HepG2 (cell line): ENCODE data around the gene SEC24A. TPM values are rescaled to one million over a fixed set of nuclear protein-coding genes. Genes with fewer than 3 reads are reported as not detected.

Experiments
- ARID5B ChIP-seq: IDR thresholded peaks from 2 replicates; pipeline ENCODE4 v1.4.0; 2020; ENCODE audit warnings: mild to moderate bottlenecking, missing genetic modification reagents
- ASH2L ChIP-seq: fragments of 300-600, 200-600 bp; sonication (generic); IDR thresholded peaks from 2 replicates; pipeline ENCODE4 v1.7.0; 2017; ENCODE audit warnings: low read depth, mild to moderate bottlenecking, moderate library complexity, mixed read lengths, low read length; ENCODE audit not compliant: insufficient read length
- ATF2 ChIP-seq: sonication (generic); formaldehyde crosslinking; IDR thresholded peaks from 2 replicates; pipeline ENCODE4 v1.4.0; 2020; ENCODE audit warnings: missing genetic modification reagents
- BATF2 ChIP-seq: sonication (generic); formaldehyde crosslinking; IDR thresholded peaks from 2 replicates; pipeline ENCODE4 v1.8.0; 2022; ENCODE audit warnings: mild to moderate bottlenecking, missing genetic modification reagents, moderate library complexity
- CREM ChIP-seq, 2 experiments: sonication (generic) in 1 of 2; formaldehyde crosslinking in 1 of 2; IDR thresholded peaks; 2 replicates each; pipeline versions ENCODE4 v1.4.0 to v1.6.1; 2016 to 2020; ENCODE audit warnings: antibody characterized with exemption in 1 of 2, mild to moderate bottlenecking in 1 of 2, missing genetic modification reagents in 1 of 2
- CTCF ChIP-seq: sonication (generic); formaldehyde crosslinking; IDR thresholded peaks from 2 replicates; pipeline ENCODE4 v1.5.0; 2020; ENCODE audit warnings: mild to moderate bottlenecking, missing genetic modification reagents, moderate library complexity
- EP300 ChIP-seq, 3 experiments: sonication (generic) in 1 of 3; formaldehyde crosslinking in 1 of 3; IDR thresholded peaks; 2 replicates each; pipeline versions ENCODE4 v1.5.1 to v1.6.1; 2011 to 2020; ENCODE audit warnings: low read depth in 2 of 3, low read length in 2 of 3, borderline replicate concordance in 1 of 3, improper control_type of control experiment in 1 of 3, mild to moderate bottlenecking in 1 of 3, missing genetic modification reagents in 1 of 3, moderate library complexity in 1 of 3
- EZH2 ChIP-seq: conservative IDR thresholded peaks from 2 replicates; pipeline ENCODE4 v1.6.1; 2012; ENCODE audit warnings: mild to moderate bottlenecking, low read depth, low read length, moderate library complexity
- FOXA3 ChIP-seq: IDR thresholded peaks from 2 replicates; pipeline ENCODE4 v1.6.1; 2016; ENCODE audit warnings: missing genetic modification reagents, missing compliant biosample characterization
- HNF4G ChIP-seq, 2 experiments: sonication (generic) in 1 of 2; formaldehyde crosslinking in 1 of 2; IDR thresholded peaks; 2 replicates each; pipeline versions ENCODE4 v1.4.0 to v1.6.1; 2011 to 2020; ENCODE audit warnings: borderline replicate concordance in 2 of 2, low read depth in 2 of 2, mild to moderate bottlenecking in 2 of 2, low read length in 1 of 2, missing genetic modification reagents in 1 of 2, moderate library complexity in 1 of 2
- IKZF5 ChIP-seq: IDR thresholded peaks from 2 replicates; pipeline ENCODE4 v1.6.1; 2018; ENCODE audit warnings: missing genetic modification reagents, mild to moderate bottlenecking, missing compliant biosample characterization
- NR1H2 ChIP-seq: sonication (generic); formaldehyde crosslinking; IDR thresholded peaks from 2 replicates; pipeline ENCODE4 v1.8.1; 2022; ENCODE audit warnings: low read depth, missing genetic modification reagents, borderline replicate concordance
- TEAD3 ChIP-seq: optimal IDR thresholded peaks from 2 replicates; pipeline ENCODE3; 2016; ENCODE audit warnings: borderline replicate concordance
- THRA ChIP-seq: sonication (generic); formaldehyde crosslinking; IDR thresholded peaks from 2 replicates; pipeline ENCODE4 v1.4.0; 2020; ENCODE audit warnings: missing genetic modification reagents, borderline replicate concordance
- ZNF446 ChIP-seq: sonication (generic); formaldehyde crosslinking; IDR thresholded peaks from 2 replicates; pipeline ENCODE4 v1.5.0; 2020; ENCODE audit warnings: mild to moderate bottlenecking, missing genetic modification reagents
- polyA plus RNA-seq, 8 experiments: library from polyadenylated mRNA; depleted of rRNA in 3 of 8; stranded (reverse) in 7 of 8; unstranded in 1 of 8; fragments of >200 nt; fragmentation: Illumina TruSeq in 4 of 8; extraction: Trizol in 4 of 8; gene quantifications; 2 replicates each; pipeline versions ENCODE4 v1.2.1 to v1.2.3, GENCODE V29; 2011 to 2016; ENCODE audit warnings: low read depth in 4 of 8, missing spikeins in 1 of 8, mixed read lengths in 1 of 8; ENCODE audit not compliant: insufficient read depth in 1 of 8
- total RNA-seq, 5 experiments: library from RNA; depleted of rRNA; stranded (reverse); fragments of >200 nt; fragmentation: Illumina TruSeq; extraction: Trizol; gene quantifications; 2 replicates each; pipeline ENCODE4 v1.2.3, GENCODE V29; 2016; ENCODE audit warnings: low read depth in 1 of 5

SEC24A gene
- total and polyA plus RNA-seq, 2 of the 13 experiments (the other 11 are each of a cell fraction or from before 2014, with no cell fraction given): 30.5 to 56.8 TPM

- TF ChIP-seq CTCF (CRISPR knock-in tag) (0 out of 2 replicates have a peak, but pooled peaks have one; percentile 9), HNF4G (IDR thresholded peaks at IDR 0.05; ENCODE audit: borderline replicate concordance, low read depth, low read length) (no peak), HNF4G (CRISPR knock-in tag; IDR thresholded peaks at IDR 0.05; ENCODE audit: borderline replicate concordance, low read depth) (no peak), EP300 (IDR thresholded peaks at IDR 0.05; ENCODE audit: low read depth in 2 of 2, low read length in 2 of 2) (no peak), EP300 (CRISPR knock-in tag; IDR thresholded peaks at IDR 0.05; ENCODE audit: borderline replicate concordance) (peak; percentile 30; the same call in 1 of the 2 replicates), BATF2 (CRISPR knock-in tag) (no peak), NR1H2 (CRISPR knock-in tag) (no peak), ASH2L (peak; percentile 39), ATF2 (0 out of 2 replicates have a peak, but pooled peaks have one; percentile 31), ARID5B (CRISPR knock-in tag) (0 out of 2 replicates have a peak, but pooled peaks have one; percentile 20), TEAD3 (CRISPR knock-in tag) (peak; percentile 40), IKZF5 (CRISPR knock-in tag) (peak; percentile 30; the same call in 1 of the 2 replicates), CREM (IDR thresholded peaks at IDR 0.05) (no peak), CREM (CRISPR knock-in tag; IDR thresholded peaks at IDR 0.05) (no peak), FOXA3 (CRISPR knock-in tag) (0 out of 2 replicates have a peak, but pooled peaks have one; percentile 9), THRA (0 out of 2 replicates have a peak, but pooled peaks have one; percentile 17), EZH2 (no peak), ZNF446 (no peak)
Measured at GRCh38 chr5:134738963-134739661, 90.5 kb downstream of the SEC24A start (continued).
